IMR-90 (cell line): Measurements from ENCODE around the gene BUD23.

Source experiments
- CEBPB ChIP-seq: IDR thresholded peaks from 2 replicates; pipeline ENCODE4 v1.6.1; 2012; ENCODE audit warnings: low read depth, low read length, improper control_type of control experiment
- MAFK ChIP-seq: IDR thresholded peaks from 2 replicates; pipeline ENCODE4 v1.6.1; 2012; ENCODE audit warnings: low read depth, low read length, improper control_type of control experiment
- MXI1 ChIP-seq: IDR thresholded peaks from 2 replicates; pipeline ENCODE4 v1.6.1; 2012; ENCODE audit warnings: low read depth, mild to moderate bottlenecking, low read length, moderate library complexity, borderline replicate concordance
- NFE2L2 ChIP-seq: fragments of 150-350 bp; IDR thresholded peaks from 2 replicates; pipeline ENCODE4 v1.6.1; 2016; ENCODE audit warnings: low read depth, mild to moderate bottlenecking, low read length
- POLR2A ChIP-seq: IDR thresholded peaks from 2 replicates; pipeline ENCODE4 v1.6.1; 2012; ENCODE audit warnings: mild to moderate bottlenecking, low read depth, low read length
- RCOR1 ChIP-seq: IDR thresholded peaks from 2 replicates; pipeline ENCODE4 v1.6.1; 2012; ENCODE audit warnings: mild to moderate bottlenecking, low read length, improper control_type of control experiment; ENCODE audit not compliant: insufficient replicate concordance
- TF ChIP-seq, protein P1 (sequence below): conservative IDR thresholded peaks from 2 replicates; pipeline ENCODE4 v1.5.1; 2012; ENCODE audit warnings: mild to moderate bottlenecking, low read depth, low read length, improper control_type of control experiment
- TF ChIP-seq, protein P2 (sequence below): fragments of 150-350 bp; IDR thresholded peaks from 2 replicates; pipeline ENCODE4 v1.6.1; 2016; ENCODE audit warnings: low read depth, mild to moderate bottlenecking, low read length, moderate library complexity, borderline replicate concordance
- TF ChIP-seq, protein P3 (sequence below): fragments of 150-350 bp; IDR thresholded peaks from 2 replicates; pipeline ENCODE4 v1.6.1; 2017; ENCODE audit warnings: mild to moderate bottlenecking, antibody characterized with exemption, low read length, low read depth

DNA sequence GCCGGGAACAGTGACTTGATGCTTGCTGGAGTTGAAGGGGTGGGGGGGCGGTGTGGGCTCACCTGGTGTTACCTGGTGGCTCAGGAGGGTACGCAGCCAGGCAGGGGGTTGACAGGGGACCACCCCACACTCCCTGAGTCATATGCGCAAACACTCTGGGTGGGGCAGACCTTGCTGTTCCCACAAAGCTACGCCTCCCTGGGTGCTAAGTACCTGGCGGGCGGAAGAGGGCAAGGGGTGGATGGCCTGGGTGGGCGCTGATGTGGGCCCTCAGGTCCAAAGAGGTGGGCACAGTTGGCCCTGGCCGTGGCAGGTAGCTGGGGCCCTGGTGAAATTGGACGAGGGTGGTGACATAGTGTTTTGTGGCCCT is 22.1 kb downstream of the BUD23 start:
- TF ChIP-seq, protein P1, sequence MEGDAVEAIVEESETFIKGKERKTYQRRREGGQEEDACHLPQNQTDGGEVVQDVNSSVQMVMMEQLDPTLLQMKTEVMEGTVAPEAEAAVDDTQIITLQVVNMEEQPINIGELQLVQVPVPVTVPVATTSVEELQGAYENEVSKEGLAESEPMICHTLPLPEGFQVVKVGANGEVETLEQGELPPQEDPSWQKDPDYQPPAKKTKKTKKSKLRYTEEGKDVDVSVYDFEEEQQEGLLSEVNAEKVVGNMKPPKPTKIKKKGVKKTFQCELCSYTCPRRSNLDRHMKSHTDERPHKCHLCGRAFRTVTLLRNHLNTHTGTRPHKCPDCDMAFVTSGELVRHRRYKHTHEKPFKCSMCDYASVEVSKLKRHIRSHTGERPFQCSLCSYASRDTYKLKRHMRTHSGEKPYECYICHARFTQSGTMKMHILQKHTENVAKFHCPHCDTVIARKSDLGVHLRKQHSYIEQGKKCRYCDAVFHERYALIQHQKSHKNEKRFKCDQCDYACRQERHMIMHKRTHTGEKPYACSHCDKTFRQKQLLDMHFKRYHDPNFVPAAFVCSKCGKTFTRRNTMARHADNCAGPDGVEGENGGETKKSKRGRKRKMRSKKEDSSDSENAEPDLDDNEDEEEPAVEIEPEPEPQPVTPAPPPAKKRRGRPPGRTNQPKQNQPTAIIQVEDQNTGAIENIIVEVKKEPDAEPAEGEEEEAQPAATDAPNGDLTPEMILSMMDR = no peak
- TF ChIP-seq POLR2A = no peak
- no peak for TF ChIP-seq RCOR1
- TF ChIP-seq, protein P2, sequence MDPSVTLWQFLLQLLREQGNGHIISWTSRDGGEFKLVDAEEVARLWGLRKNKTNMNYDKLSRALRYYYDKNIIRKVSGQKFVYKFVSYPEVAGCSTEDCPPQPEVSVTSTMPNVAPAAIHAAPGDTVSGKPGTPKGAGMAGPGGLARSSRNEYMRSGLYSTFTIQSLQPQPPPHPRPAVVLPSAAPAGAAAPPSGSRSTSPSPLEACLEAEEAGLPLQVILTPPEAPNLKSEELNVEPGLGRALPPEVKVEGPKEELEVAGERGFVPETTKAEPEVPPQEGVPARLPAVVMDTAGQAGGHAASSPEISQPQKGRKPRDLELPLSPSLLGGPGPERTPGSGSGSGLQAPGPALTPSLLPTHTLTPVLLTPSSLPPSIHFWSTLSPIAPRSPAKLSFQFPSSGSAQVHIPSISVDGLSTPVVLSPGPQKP = no peak
- TF ChIP-seq MXI1 = no peak
- no peak for TF ChIP-seq CEBPB
- TF ChIP-seq, protein P3, sequence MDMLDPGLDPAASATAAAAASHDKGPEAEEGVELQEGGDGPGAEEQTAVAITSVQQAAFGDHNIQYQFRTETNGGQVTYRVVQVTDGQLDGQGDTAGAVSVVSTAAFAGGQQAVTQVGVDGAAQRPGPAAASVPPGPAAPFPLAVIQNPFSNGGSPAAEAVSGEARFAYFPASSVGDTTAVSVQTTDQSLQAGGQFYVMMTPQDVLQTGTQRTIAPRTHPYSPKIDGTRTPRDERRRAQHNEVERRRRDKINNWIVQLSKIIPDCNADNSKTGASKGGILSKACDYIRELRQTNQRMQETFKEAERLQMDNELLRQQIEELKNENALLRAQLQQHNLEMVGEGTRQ = no peak
- TF ChIP-seq NFE2L2 = no peak
- no peak for TF ChIP-seq MAFK
